Mammary epithelial cell (primary cell): ENCODE measurements around the gene WDR83.

Source experiments
- CTCF ChIP-seq, 2 donors: IDR thresholded peaks in 1 of 2; conservative IDR thresholded peaks in 1 of 2; 2 replicates each; pipeline ENCODE4 v1.5.1; 2011 to 2012; ENCODE audit warnings: inconsistent platforms in 2 of 2, low read length in 2 of 2, mild to moderate bottlenecking in 2 of 2, control low read depth in 1 of 2, low read depth in 1 of 2; ENCODE audit not compliant: insufficient read depth in 1 of 2; ENCODE audit errors: extremely low read depth in 1 of 2
- EZH2 ChIP-seq: IDR thresholded peaks from 2 replicates; pipeline ENCODE4 v1.6.1; 2012; ENCODE audit warnings: low read length, inconsistent platforms, borderline replicate concordance

- TF ChIP-seq CTCF (conservative IDR thresholded peaks at IDR 0.05 in 1 of 2, IDR thresholded peaks at IDR 0.05 in 1 of 2; ENCODE audit: extremely low read depth in 1 of 2, insufficient read depth in 1 of 2, low read depth in 1 of 2, low read length in 2 of 2) (no peak), EZH2 (no peak)
Measured at GRCh38 chr19:12705169-12705568, 38.6 kb downstream of the WDR83 start.
